ENCODE measurements around the gene SF3B4. TPM values are rescaled to one million over a fixed set of nuclear protein-coding genes. Genes with fewer than 3 reads are reported as not detected.

The SF3B4 gene
- total RNA-seq, 2 experiments from 2014 or later: 72.7 to 75.7 TPM

- DNase-seq: no peak
- Mint-ChIP-seq H3K4me3 (no peak overlapping the region), H3K9me3 (no peaks in the 10 kb centered on the region), H3K4me1 (ENCODE audit: low read depth) (peaks cover 30% of the 10 kb centered on the region), H3K36me3 (no peaks in the 10 kb centered on the region), H3K27me3 (no peaks in the 10 kb centered on the region), H3K27ac (no peak overlapping the region)
- intact Hi-C loops (cut with micrococcal nuclease): no loop called here
- ChIA-PET POLR2A (no interaction called here), CTCF (no interaction called here)
Measured at GRCh38 chr1:149932474-149932873, 4.9 kb upstream of the SF3B4 start.

- ChIA-PET CTCF (no interaction called here), POLR2A (no interaction called here)
- H3K9me3 Mint-ChIP-seq: no peaks in the 10 kb centered on the region
- peaks cover 21% of the 10 kb centered on the region for H3K4me1 Mint-ChIP-seq (ENCODE audit: low read depth)
- no peak for DNase-seq
- H3K27me3 Mint-ChIP-seq: no peaks in the 10 kb centered on the region
- H3K4me3 Mint-ChIP-seq: no peak overlapping the region
- H3K36me3 Mint-ChIP-seq: peaks cover 3% of the 10 kb centered on the region
- H3K27ac Mint-ChIP-seq: peak overlapping the region; percentile 43
- intact Hi-C loops (cut with micrococcal nuclease): no loop called here
Measured at GRCh38 chr1:149931212-149931790, 3.7 kb upstream of the SF3B4 start.

- intact Hi-C loops (cut with micrococcal nuclease): no loop called here
Measured at GRCh38 chr1:149929856-149930255, 2.3 kb upstream of the SF3B4 start.

GRCh38 chr1:149928401-149928724, 760 bp upstream of the SF3B4 start:
- Mint-ChIP-seq H3K9me3 (no peaks in the 10 kb centered on the region), H3K4me3 (peak overlapping the region; percentile 98), H3K27ac (peak overlapping the region; percentile 87), H3K4me1 (ENCODE audit: low read depth) (peaks cover 39% of the 10 kb centered on the region), H3K27me3 (no peaks in the 10 kb centered on the region), H3K36me3 (peaks cover 28% of the 10 kb centered on the region)
- no peak for DNase-seq
- ChIA-PET POLR2A (interaction anchor here (0.8 to 2.8 kb wide), 6 partner anchors 9 to 436 kb away, joined by 3 to 34 read pairs (median 6); partner anchors contain the start of genes BOLA1 and MTMR11), CTCF (interaction anchor here (0.9 to 1.2 kb wide), 3 partner anchors 28 to 81 kb away, joined by 3 to 6 read pairs (median 4); partner anchors contain the start of gene BOLA1)
- intact Hi-C loops (cut with micrococcal nuclease): no loop called here

More at GRCh38 chr1:149929856-149930255, 2.3 kb upstream of the SF3B4 start:
- Mint-ChIP-seq H3K4me1 (ENCODE audit: low read depth) (peaks cover 34% of the 10 kb centered on the region), H3K36me3 (peaks cover 16% of the 10 kb centered on the region), H3K4me3 (no peak overlapping the region), H3K27me3 (no peaks in the 10 kb centered on the region), H3K9me3 (no peaks in the 10 kb centered on the region), H3K27ac (no peak overlapping the region)
- DNase-seq: no peak
- ChIA-PET POLR2A (interaction anchor here (1.1 to 2.8 kb wide), 2 partner anchors 9 to 43 kb away, joined by 4 to 34 read pairs; a partner anchor contains a TSS), CTCF (interaction anchor here (1.1 to 1.2 kb wide), 2 partner anchors 120 to 137 kb away, joined by 3 read pairs; no protein-coding TSS in a partner anchor)

GRCh38 chr1:149927056-149927562, 494 bp downstream of the SF3B4 start:
- intact Hi-C loops (cut with micrococcal nuclease): loop anchor here (1.0 kb wide), 4 partner anchors 9 to 39 kb away; partner anchors contain the start of gene BOLA1
- Mint-ChIP-seq H3K4me3 (peak overlapping the region; percentile 98), H3K27me3 (no peaks in the 10 kb centered on the region), H3K36me3 (peaks cover 38% of the 10 kb centered on the region), H3K27ac (peak overlapping the region; percentile 87), H3K9me3 (no peaks in the 10 kb centered on the region), H3K4me1 (ENCODE audit: low read depth) (peaks cover 39% of the 10 kb centered on the region)
- ChIA-PET POLR2A (interaction anchor here (1.5 kb wide), 1 partner anchor 27 kb away, joined by 6 read pairs; the partner anchor contains the start of gene BOLA1), CTCF (no interaction called here)
- no peak for DNase-seq

- Mint-ChIP-seq H3K4me1 (ENCODE audit: low read depth) (peaks cover 33% of the 10 kb centered on the region), H3K9me3 (no peaks in the 10 kb centered on the region), H3K27ac (no peak overlapping the region), H3K27me3 (no peaks in the 10 kb centered on the region), H3K4me3 (peak overlapping the region; percentile 98), H3K36me3 (peaks cover 43% of the 10 kb centered on the region)
- intact Hi-C loops (cut with micrococcal nuclease): no loop called here
- POLR2A ChIA-PET: no interaction called here
- no peak for DNase-seq
- CTCF ChIA-PET: no interaction called here
Measured at GRCh38 chr1:149926296-149926695, 1.3 kb downstream of the SF3B4 start.

- ChIA-PET POLR2A (interaction anchor here (1.3 kb wide), 1 partner anchor 38 kb away, joined by 3 read pairs; a partner anchor contains a TSS), CTCF (no interaction called here)
- intact Hi-C loops (cut with micrococcal nuclease): no loop called here
- Mint-ChIP-seq H3K27me3 (no peaks in the 10 kb centered on the region), H3K4me3 (peak overlapping the region; percentile 98), H3K27ac (no peak overlapping the region), H3K4me1 (ENCODE audit: low read depth) (peaks cover 30% of the 10 kb centered on the region), H3K36me3 (peaks cover 43% of the 10 kb centered on the region), H3K9me3 (no peaks in the 10 kb centered on the region)
- DNase-seq: no peak
Measured at GRCh38 chr1:149925751-149926150, 1.9 kb downstream of the SF3B4 start.

GRCh38 chr1:149925345-149925744, 2.3 kb downstream of the SF3B4 start:
- DNase-seq: no peak
- Mint-ChIP-seq H3K36me3 (peaks cover 45% of the 10 kb centered on the region), H3K27ac (no peak overlapping the region), H3K4me3 (peak overlapping the region; percentile 98), H3K9me3 (no peaks in the 10 kb centered on the region), H3K4me1 (ENCODE audit: low read depth) (peaks cover 26% of the 10 kb centered on the region), H3K27me3 (no peaks in the 10 kb centered on the region)
- intact Hi-C loops (cut with micrococcal nuclease): no loop called here
- CTCF ChIA-PET: no interaction called here
- POLR2A ChIA-PET: interaction anchor here (1.3 kb wide), 1 partner anchor 38 kb away, joined by 3 read pairs; a partner anchor contains a TSS

GRCh38 chr1:149923626-149924025, 4.0 kb downstream of the SF3B4 start:
- ChIA-PET CTCF (interaction anchor here (0.8 kb wide), 1 partner anchor 35 kb away, joined by 4 read pairs; a partner anchor contains a TSS), POLR2A (interaction anchor here (1.1 kb wide), 2 partner anchors 15 to 39 kb away, joined by 3 read pairs; no protein-coding TSS in a partner anchor)
- Mint-ChIP-seq H3K4me1 (ENCODE audit: low read depth) (peaks cover 25% of the 10 kb centered on the region), H3K27ac (no peak overlapping the region), H3K9me3 (no peaks in the 10 kb centered on the region), H3K27me3 (no peaks in the 10 kb centered on the region), H3K36me3 (peaks cover 45% of the 10 kb centered on the region), H3K4me3 (no peak overlapping the region)
- no peak for DNase-seq
- intact Hi-C loops (cut with micrococcal nuclease): no loop called here

GRCh38 chr1:149917571-149918144, 9.9 kb downstream of the SF3B4 start, which contains the start of gene SV2A:
SV2A (minus strand) TSS chr1:149917844; CDS start chr1:149913840, 4,004 bp downstream.
- ChIA-PET CTCF (no interaction called here), POLR2A (interaction anchor here (1.5 kb wide), 1 partner anchor 30 kb away, joined by 3 read pairs; a partner anchor contains a TSS)
- peak; percentile 74 for DNase-seq
- Mint-ChIP-seq H3K27me3 (no peaks in the 10 kb centered on the region), H3K36me3 (peaks cover 13% of the 10 kb centered on the region), H3K4me1 (ENCODE audit: low read depth) (peaks cover 29% of the 10 kb centered on the region), H3K4me3 (peak within 1 kb of the TSS; percentile 79), H3K27ac (no peak within 1 kb of the TSS), H3K9me3 (no peaks in the 10 kb centered on the region)
- intact Hi-C loops (cut with micrococcal nuclease): loop anchor here (1.0 kb wide), 1 partner anchor 10 kb away; the partner anchor contains the start of gene SF3B4

GRCh38 chr1:149916898-149917252, 10.7 kb downstream of the SF3B4 start:
- peaks cover 29% of the 10 kb centered on the region for H3K4me1 Mint-ChIP-seq (ENCODE audit: low read depth)
- H3K27me3 Mint-ChIP-seq: no peaks in the 10 kb centered on the region
- peak overlapping the region; percentile 79 for H3K4me3 Mint-ChIP-seq
- no peak overlapping the region for H3K27ac Mint-ChIP-seq
- intact Hi-C loops (cut with micrococcal nuclease): no loop called here
- no peaks in the 10 kb centered on the region for H3K9me3 Mint-ChIP-seq
- ChIA-PET CTCF (no interaction called here), POLR2A (interaction anchor here (1.7 kb wide), 1 partner anchor 29 kb away, joined by 8 read pairs; a partner anchor contains a TSS)
- DNase-seq: no peak
- peaks cover 7% of the 10 kb centered on the region for H3K36me3 Mint-ChIP-seq

- no peak for DNase-seq
- Mint-ChIP-seq H3K4me3 (peak overlapping the region; percentile 79), H3K27me3 (no peaks in the 10 kb centered on the region), H3K27ac (no peak overlapping the region), H3K4me1 (ENCODE audit: low read depth) (peaks cover 29% of the 10 kb centered on the region), H3K36me3 (peaks cover 4% of the 10 kb centered on the region), H3K9me3 (no peaks in the 10 kb centered on the region)
- ChIA-PET POLR2A (interaction anchor here (0.6 to 1.7 kb wide), 3 partner anchors 29 to 215 kb away, joined by 3 to 8 read pairs (median 4); a partner anchor contains a TSS), CTCF (no interaction called here)
- intact Hi-C loops (cut with micrococcal nuclease): no loop called here
Measured at GRCh38 chr1:149916193-149916897, 11.3 kb downstream of the SF3B4 start.

All from activated CD4-positive, alpha-beta memory T cell treated with anti-CD3 and anti-CD28 coated beads for 36 hours (primary cell).